PC-3 (cell line): ENCODE data around the gene NCOA1.

Experiments
- EZH2 ChIP-seq: fragments of 300-600 bp; sonication (generic); IDR thresholded peaks from one replicate; pipeline ENCODE4 v1.6.1; 2017; ENCODE audit warnings: antibody characterized with exemption, mild to moderate bottlenecking, low read length; ENCODE audit not compliant: unreplicated experiment
- EZH2phosphoT487 ChIP-seq: fragments of 300-600 bp; sonication (generic); IDR thresholded peaks from 2 replicates; pipeline ENCODE4 v1.6.1; 2018; ENCODE audit warnings: mild to moderate bottlenecking, antibody characterized with exemption, low read length, borderline replicate concordance
- TF ChIP-seq, protein P1 (sequence below): fragments of 300-600 bp; sonication (generic); conservative IDR thresholded peaks from 2 replicates; pipeline ENCODE4 v1.5.1; 2017; ENCODE audit warnings: antibody characterized with exemption, low read depth, mild to moderate bottlenecking, low read length

DNA sequence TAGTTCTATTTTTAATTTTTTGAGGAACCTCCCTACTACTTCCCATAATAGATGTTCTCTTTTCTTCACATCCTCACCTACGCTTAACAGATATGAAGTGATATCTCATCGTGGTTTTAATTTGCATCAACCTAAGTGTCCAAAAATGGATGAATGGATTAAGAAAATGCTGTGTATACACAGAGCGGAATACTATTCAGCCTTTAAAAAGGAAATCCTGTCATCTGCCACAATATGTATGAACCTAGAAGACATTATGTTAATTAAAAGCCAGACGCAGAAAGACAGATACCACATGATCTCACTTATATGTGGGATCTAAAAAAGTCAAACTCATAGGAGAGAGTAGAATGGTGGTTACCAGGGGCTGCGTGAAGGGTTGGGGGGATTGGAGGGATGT lies 189.1 kb downstream of the NCOA1 start:
- no peak for TF ChIP-seq EZH2
- no peak for TF ChIP-seq EZH2phosphoT487
- TF ChIP-seq, protein P1, sequence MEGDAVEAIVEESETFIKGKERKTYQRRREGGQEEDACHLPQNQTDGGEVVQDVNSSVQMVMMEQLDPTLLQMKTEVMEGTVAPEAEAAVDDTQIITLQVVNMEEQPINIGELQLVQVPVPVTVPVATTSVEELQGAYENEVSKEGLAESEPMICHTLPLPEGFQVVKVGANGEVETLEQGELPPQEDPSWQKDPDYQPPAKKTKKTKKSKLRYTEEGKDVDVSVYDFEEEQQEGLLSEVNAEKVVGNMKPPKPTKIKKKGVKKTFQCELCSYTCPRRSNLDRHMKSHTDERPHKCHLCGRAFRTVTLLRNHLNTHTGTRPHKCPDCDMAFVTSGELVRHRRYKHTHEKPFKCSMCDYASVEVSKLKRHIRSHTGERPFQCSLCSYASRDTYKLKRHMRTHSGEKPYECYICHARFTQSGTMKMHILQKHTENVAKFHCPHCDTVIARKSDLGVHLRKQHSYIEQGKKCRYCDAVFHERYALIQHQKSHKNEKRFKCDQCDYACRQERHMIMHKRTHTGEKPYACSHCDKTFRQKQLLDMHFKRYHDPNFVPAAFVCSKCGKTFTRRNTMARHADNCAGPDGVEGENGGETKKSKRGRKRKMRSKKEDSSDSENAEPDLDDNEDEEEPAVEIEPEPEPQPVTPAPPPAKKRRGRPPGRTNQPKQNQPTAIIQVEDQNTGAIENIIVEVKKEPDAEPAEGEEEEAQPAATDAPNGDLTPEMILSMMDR: no peak
